Duodenal mucosa (tissue), 2 donors: ENCODE measurements around the gene NFKBIE.

Experiments
- H3K27ac ChIP-seq: one replicate; pipeline ENCODE4 v1.7.0; 2013; ENCODE audit warnings: low read depth, low read length
- H3K27me3 ChIP-seq, 2 donors: one replicate each; pipeline ENCODE4 v1.7.0; 2013; ENCODE audit warnings: low read length in 2 of 2, control low read depth in 1 of 2; ENCODE audit not compliant: insufficient read depth in 2 of 2, control insufficient read depth in 1 of 2
- H3K36me3 ChIP-seq, 2 donors: one replicate each; pipeline ENCODE4 v1.7.0; 2013; ENCODE audit warnings: low read length in 2 of 2, control low read depth in 1 of 2; ENCODE audit not compliant: insufficient read depth in 2 of 2, control insufficient read depth in 1 of 2
- H3K4me1 ChIP-seq, 2 donors: one replicate each; pipeline ENCODE4 v1.7.0; 2013; ENCODE audit warnings: low read length in 2 of 2, control low read depth in 1 of 2; ENCODE audit not compliant: insufficient read depth in 2 of 2, control insufficient read depth in 1 of 2
- H3K4me3 ChIP-seq, 2 donors: one replicate each; pipeline ENCODE4 v1.7.0; 2013; ENCODE audit warnings: low read length in 2 of 2, low read depth in 1 of 2
- H3K9ac ChIP-seq, 2 donors: one replicate each; pipeline ENCODE4 v1.7.0; 2013; ENCODE audit warnings: low read length in 2 of 2, low read depth in 1 of 2
- H3K9me3 ChIP-seq, 2 donors: one replicate each; pipeline ENCODE4 v1.7.0; 2013; ENCODE audit warnings: low read length in 2 of 2, control low read depth in 1 of 2; ENCODE audit not compliant: control insufficient read depth in 1 of 2

NFKBIE gene

GRCh38 chr6:44245912-44246662, 19.3 kb downstream of the NFKBIE start:
- peak overlapping the region; percentile 83 to 97 for H3K9ac ChIP-seq
- no peaks in the 10 kb centered on the region for H3K9me3 ChIP-seq
- H3K27ac ChIP-seq, result peak overlapping the region; percentile 98
- H3K4me3 ChIP-seq, result peak overlapping the region; percentile 94 to 99
- peaks cover 14 to 21% of the 10 kb centered on the region in 2 donors for H3K4me1 ChIP-seq
- peaks cover 19 to 26% of the 10 kb centered on the region in 2 donors for H3K36me3 ChIP-seq
- H3K27me3 ChIP-seq, result no peaks in the 10 kb centered on the region

- H3K36me3 ChIP-seq, result peaks cover 14 to 19% of the 10 kb centered on the region in 2 donors
These were observed 19.9 kb downstream of the NFKBIE start for GRCh38 chr6:44245391-44245911.

GRCh38 chr6:44243345-44243744, 22.0 kb downstream of the NFKBIE start:
- peaks cover 6 to 9% of the 10 kb centered on the region in 2 donors for H3K4me1 ChIP-seq
- no peaks in the 10 kb centered on the region for H3K27me3 ChIP-seq
- H3K4me3 ChIP-seq, result no peak overlapping the region
- H3K27ac ChIP-seq, result no peak overlapping the region
- no peaks in the 10 kb centered on the region for H3K9me3 ChIP-seq
- no peak overlapping the region for H3K9ac ChIP-seq
- H3K36me3 ChIP-seq, result no peaks in the 10 kb centered on the region

More at GRCh38 chr6:44245391-44245911, 19.9 kb downstream of the NFKBIE start:
- H3K9ac ChIP-seq, result peak overlapping the region; percentile 83 to 97
- H3K27ac ChIP-seq, result peak overlapping the region; percentile 98
- peak overlapping the region; percentile 94 to 99 for H3K4me3 ChIP-seq
- H3K27me3 ChIP-seq, result no peaks in the 10 kb centered on the region
- H3K9me3 ChIP-seq, result no peaks in the 10 kb centered on the region
- H3K4me1 ChIP-seq, result peaks cover 14 to 21% of the 10 kb centered on the region in 2 donors

- no peaks in the 10 kb centered on the region for H3K27me3 ChIP-seq
- H3K36me3 ChIP-seq, result no peaks in the 10 kb centered on the region
- peaks cover 11 to 23% of the 10 kb centered on the region in 2 donors for H3K4me1 ChIP-seq
- H3K4me3 ChIP-seq, result no peak overlapping the region
- no peak overlapping the region for H3K27ac ChIP-seq
- H3K9me3 ChIP-seq, result no peaks in the 10 kb centered on the region
- H3K9ac ChIP-seq, result peak overlapping the region in 1 of 2 donors; percentile 69
These were observed 26.5 kb downstream of the NFKBIE start for GRCh38 chr6:44238687-44239350.

DNA sequence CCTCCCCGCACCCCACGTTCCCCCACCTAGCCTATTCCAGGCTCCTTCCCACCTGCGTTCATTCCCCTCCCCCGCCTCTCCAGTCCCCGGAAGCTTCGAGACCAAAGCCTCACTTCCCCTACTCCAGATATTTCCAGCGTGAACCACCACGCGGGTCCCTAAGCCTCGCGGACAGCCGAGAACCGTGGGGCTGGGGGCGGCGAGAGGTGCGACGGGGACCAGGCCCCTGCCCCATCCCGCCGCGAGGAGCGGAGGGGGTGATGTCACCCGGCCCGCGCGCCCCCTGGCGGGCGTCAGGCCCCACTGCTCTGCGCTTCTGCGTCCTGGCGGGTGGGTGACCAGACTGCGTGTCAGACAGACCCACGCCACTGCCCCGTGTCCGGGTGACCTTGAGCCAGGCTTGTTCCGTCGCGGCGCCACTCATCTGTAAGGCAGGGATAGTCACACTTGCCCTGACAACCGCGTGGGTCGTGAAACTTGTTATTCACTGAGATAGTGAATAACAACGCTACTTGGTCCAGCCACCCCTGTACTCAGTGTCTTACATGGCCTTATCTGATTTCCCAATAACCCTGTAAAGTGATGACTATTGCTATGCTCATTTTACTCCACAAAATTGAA, 27.4 kb downstream of the NFKBIE start:
- Histone ChIP-seq H3K4me1 (peaks cover 15 to 30% of the 10 kb centered on the region in 2 donors), H3K27me3 (no peaks in the 10 kb centered on the region), H3K9ac (peak overlapping the region; percentile 69 to 87), H3K9me3 (no peaks in the 10 kb centered on the region), H3K4me3 (peak overlapping the region; percentile 77), H3K36me3 (no peaks in the 10 kb centered on the region), H3K27ac (peak overlapping the region; percentile 93)

DNA sequence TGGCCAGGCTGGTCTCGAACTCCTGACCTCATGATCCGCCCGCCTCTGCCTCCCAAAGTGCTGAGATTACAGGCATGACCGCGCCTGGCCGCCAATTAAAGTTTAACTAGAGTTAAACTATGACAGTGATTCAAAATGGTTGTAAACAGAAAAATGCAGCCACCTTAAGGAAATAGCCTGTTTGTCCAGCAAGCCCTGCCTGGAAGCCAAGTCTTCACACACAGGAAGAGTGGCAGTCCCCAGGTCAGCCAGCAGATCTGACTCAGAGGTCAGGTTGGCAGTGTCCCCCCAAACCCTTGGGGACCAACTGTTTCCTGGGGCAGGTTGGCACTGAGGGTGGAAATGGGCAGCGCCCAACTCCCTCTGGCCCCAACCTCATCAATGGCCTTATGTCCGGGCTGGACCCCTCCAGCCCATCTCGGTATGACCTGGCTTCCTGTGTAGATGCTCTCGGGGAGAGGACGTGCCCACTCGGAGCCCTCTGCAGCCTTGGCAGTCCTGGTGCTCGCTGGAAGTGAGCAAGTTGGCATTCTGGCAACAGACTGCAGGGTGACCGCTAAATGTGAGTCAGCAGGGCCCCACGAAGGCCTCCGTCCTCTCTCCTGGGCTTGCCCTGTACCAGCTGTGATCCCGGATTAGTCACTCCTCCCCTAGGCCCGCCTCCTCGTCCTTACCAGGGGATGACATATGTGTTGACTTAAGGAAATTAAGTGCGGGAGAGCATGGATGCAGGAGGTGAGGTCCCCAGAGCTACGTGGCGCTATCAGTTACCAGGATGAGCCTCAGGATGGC, 28.1 kb downstream of the NFKBIE start:
- Histone ChIP-seq H3K27ac (peak overlapping the region; percentile 93), H3K4me1 (peaks cover 15 to 30% of the 10 kb centered on the region in 2 donors), H3K4me3 (peak overlapping the region; percentile 77), H3K9ac (peak overlapping the region; percentile 69 to 87), H3K36me3 (peaks cover 0 to under 1% of the 10 kb centered on the region in 2 donors), H3K9me3 (no peaks in the 10 kb centered on the region), H3K27me3 (no peaks in the 10 kb centered on the region)

DNA sequence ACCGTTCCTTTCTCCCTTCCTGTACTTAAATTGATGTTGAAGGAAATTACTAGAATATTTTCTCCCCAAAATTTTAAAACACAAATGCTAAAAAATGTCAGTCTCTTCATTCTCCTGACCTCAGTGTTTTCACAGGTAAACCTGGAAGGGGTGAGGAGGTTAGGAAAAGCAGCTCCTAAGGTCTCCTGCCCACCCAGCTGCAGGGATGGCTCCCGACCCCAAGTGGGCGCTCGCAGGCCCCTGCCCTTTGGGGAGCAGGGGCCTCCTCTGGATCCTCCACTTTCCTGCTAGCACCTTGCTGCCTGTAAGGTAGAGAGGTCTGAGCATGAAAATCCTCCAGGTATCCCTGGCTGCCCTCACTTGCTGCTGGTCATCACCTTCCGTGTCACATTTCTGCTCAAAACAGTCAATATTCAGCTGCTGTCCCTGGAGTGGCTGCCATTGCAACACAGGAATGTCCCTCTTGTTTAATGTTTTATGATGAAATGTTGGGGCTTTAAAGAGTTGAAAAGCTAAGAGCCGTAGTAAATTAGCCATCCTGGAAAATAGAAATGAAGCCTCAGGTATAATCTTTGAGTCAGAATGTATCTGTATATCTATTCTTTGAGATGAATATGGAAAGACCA, 29.3 kb downstream of the NFKBIE start:
- Histone ChIP-seq H3K27ac (no peak overlapping the region), H3K4me1 (peaks cover 15 to 30% of the 10 kb centered on the region in 2 donors), H3K4me3 (no peak overlapping the region), H3K9ac (no peak overlapping the region), H3K27me3 (no peaks in the 10 kb centered on the region), H3K9me3 (no peaks in the 10 kb centered on the region), H3K36me3 (peaks cover 3 to 5% of the 10 kb centered on the region in 2 donors)

DNA sequence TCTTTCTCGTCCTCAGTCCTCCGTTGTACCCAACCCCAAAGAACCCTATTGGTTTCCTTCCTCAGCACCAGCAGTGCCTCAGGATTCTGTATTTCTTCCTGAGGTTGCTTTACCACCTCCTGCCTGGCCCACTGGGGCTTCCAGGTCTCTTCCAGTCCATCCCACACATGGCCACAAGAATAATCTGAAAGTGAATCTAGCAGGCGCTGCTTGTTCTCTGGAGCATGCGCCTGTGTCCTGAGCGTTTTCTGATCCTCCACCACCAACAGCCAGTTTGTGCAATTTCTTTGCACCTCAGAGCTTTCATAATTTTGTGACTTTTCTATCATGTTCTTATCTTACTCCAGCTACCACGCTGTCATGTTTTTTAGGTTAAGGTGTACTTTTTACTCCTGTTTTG, 30.1 kb downstream of the NFKBIE start:
- H3K27me3 ChIP-seq, result no peaks in the 10 kb centered on the region
- peaks cover 15 to 30% of the 10 kb centered on the region in 2 donors for H3K4me1 ChIP-seq
- H3K4me3 ChIP-seq, result no peak overlapping the region
- no peak overlapping the region for H3K9ac ChIP-seq
- peaks cover 4 to 6% of the 10 kb centered on the region in 2 donors for H3K36me3 ChIP-seq
- H3K27ac ChIP-seq, result no peak overlapping the region
- H3K9me3 ChIP-seq, result no peaks in the 10 kb centered on the region
